HepG2 (cell line): ENCODE measurements around the gene PHF23. TPM values are rescaled to one million over a fixed set of nuclear protein-coding genes. Genes with fewer than 3 reads are reported as not detected.

Experiments
- DR1 ChIP-seq: sonication (generic); formaldehyde crosslinking; IDR thresholded peaks from 2 replicates; pipeline ENCODE4 v1.8.0; 2021; ENCODE audit warnings: mild to moderate bottlenecking, missing genetic modification reagents, inconsistent platforms
- GATA4 ChIP-seq: sonication (generic); IDR thresholded peaks from 2 replicates; pipeline ENCODE4 v1.6.1; 2016; ENCODE audit warnings: antibody characterized with exemption, low read depth, borderline replicate concordance
- HOXA7 ChIP-seq: sonication (generic); formaldehyde crosslinking; IDR thresholded peaks from 2 replicates; pipeline ENCODE4 v1.8.1; 2022; ENCODE audit warnings: mild to moderate bottlenecking, missing genetic modification reagents, moderate library complexity
- RARA ChIP-seq: IDR thresholded peaks from 2 replicates; pipeline ENCODE4 v1.6.1; 2016; ENCODE audit warnings: missing genetic modification reagents, missing compliant biosample characterization
- ZSCAN9 ChIP-seq: IDR thresholded peaks from 2 replicates; pipeline ENCODE4 v1.6.1; 2016; ENCODE audit warnings: borderline replicate concordance
- polyA plus RNA-seq, 8 experiments: library from polyadenylated mRNA; depleted of rRNA in 3 of 8; stranded (reverse) in 7 of 8; unstranded in 1 of 8; fragments of >200 nt; fragmentation: Illumina TruSeq in 4 of 8; extraction: Trizol in 4 of 8; gene quantifications; 2 replicates each; pipeline versions ENCODE4 v1.2.1 to v1.2.3, GENCODE V29; 2011 to 2016; ENCODE audit warnings: low read depth in 4 of 8, missing spikeins in 1 of 8, mixed read lengths in 1 of 8; ENCODE audit not compliant: insufficient read depth in 1 of 8
- total RNA-seq, 5 experiments: library from RNA; depleted of rRNA; stranded (reverse); fragments of >200 nt; fragmentation: Illumina TruSeq; extraction: Trizol; gene quantifications; 2 replicates each; pipeline ENCODE4 v1.2.3, GENCODE V29; 2016; ENCODE audit warnings: low read depth in 1 of 5
- TF ChIP-seq, protein P1 (sequence below): sonication (generic); formaldehyde crosslinking; IDR thresholded peaks from 2 replicates; pipeline ENCODE4 v1.4.0; 2020; ENCODE audit warnings: missing genetic modification reagents, mild to moderate bottlenecking, borderline replicate concordance
- TF ChIP-seq, protein P2 (sequence below): sonication (generic); formaldehyde crosslinking; IDR thresholded peaks from 2 replicates; pipeline ENCODE4 v1.4.0; 2020; ENCODE audit warnings: mild to moderate bottlenecking, missing genetic modification reagents
- TF ChIP-seq, protein P3 (sequence below): sonication (generic); formaldehyde crosslinking; IDR thresholded peaks from 2 replicates; pipeline ENCODE4 v1.8.0; 2022; ENCODE audit warnings: missing genetic modification reagents, mild to moderate bottlenecking, moderate library complexity, borderline replicate concordance
- TF ChIP-seq, protein P4 (sequence below): sonication (generic); formaldehyde crosslinking; IDR thresholded peaks from 2 replicates; pipeline ENCODE4 v1.5.1; 2020; ENCODE audit warnings: missing genetic modification reagents, mild to moderate bottlenecking, borderline replicate concordance

PHF23 gene
- total and polyA plus RNA-seq, 2 of the 13 experiments (the other 11 are each of a cell fraction or from before 2014, with no cell fraction given) = 27.6 to 33.2 TPM

DNA sequence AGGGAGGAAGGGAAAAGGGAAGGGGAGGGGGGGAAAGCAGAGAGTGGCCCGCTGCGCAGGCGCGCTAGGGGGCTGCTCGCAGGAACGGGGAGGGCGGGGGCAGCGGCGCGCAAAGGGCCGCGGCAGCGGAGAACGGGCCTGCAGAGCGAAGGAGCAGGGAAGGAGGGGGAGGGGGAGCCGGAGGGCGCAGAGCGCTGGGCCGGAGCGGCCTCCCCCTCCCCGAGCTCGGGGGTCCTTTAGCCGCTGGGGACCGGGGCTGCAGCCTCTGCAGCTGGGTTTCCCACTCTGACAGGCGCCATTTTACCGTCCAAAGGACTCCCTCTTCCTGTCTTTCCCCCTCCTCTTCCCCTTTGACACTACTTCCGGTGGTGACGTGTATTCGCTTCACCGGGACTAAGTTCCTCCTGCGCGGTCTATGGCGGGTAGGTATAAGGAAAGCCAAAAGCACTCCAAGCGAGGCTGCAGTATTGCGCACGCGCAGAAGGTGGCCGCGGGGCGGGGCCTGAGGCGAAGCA, 12.5 kb upstream of the PHF23 start, which contains the start of gene CTDNEP1 (continued):
- TF ChIP-seq, protein P1, sequence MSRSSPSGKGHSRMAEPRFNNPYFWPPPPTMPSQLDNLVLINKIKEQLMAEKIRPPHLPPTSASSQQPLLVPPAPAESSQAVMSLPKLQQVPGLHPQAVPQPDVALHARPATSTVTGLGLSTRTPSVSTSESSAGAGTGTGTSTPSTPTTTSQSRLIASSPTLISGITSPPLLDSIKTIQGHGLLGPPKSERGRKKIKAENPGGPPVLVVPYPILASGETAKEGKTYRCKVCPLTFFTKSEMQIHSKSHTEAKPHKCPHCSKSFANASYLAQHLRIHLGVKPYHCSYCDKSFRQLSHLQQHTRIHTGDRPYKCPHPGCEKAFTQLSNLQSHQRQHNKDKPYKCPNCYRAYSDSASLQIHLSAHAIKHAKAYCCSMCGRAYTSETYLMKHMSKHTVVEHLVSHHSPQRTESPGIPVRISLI (CRISPR knock-in tag) = no peak
- TF ChIP-seq, protein P2, sequence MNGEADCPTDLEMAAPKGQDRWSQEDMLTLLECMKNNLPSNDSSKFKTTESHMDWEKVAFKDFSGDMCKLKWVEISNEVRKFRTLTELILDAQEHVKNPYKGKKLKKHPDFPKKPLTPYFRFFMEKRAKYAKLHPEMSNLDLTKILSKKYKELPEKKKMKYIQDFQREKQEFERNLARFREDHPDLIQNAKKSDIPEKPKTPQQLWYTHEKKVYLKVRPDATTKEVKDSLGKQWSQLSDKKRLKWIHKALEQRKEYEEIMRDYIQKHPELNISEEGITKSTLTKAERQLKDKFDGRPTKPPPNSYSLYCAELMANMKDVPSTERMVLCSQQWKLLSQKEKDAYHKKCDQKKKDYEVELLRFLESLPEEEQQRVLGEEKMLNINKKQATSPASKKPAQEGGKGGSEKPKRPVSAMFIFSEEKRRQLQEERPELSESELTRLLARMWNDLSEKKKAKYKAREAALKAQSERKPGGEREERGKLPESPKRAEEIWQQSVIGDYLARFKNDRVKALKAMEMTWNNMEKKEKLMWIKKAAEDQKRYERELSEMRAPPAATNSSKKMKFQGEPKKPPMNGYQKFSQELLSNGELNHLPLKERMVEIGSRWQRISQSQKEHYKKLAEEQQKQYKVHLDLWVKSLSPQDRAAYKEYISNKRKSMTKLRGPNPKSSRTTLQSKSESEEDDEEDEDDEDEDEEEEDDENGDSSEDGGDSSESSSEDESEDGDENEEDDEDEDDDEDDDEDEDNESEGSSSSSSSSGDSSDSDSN (CRISPR knock-in tag) = no peak
- TF ChIP-seq, protein P3, sequence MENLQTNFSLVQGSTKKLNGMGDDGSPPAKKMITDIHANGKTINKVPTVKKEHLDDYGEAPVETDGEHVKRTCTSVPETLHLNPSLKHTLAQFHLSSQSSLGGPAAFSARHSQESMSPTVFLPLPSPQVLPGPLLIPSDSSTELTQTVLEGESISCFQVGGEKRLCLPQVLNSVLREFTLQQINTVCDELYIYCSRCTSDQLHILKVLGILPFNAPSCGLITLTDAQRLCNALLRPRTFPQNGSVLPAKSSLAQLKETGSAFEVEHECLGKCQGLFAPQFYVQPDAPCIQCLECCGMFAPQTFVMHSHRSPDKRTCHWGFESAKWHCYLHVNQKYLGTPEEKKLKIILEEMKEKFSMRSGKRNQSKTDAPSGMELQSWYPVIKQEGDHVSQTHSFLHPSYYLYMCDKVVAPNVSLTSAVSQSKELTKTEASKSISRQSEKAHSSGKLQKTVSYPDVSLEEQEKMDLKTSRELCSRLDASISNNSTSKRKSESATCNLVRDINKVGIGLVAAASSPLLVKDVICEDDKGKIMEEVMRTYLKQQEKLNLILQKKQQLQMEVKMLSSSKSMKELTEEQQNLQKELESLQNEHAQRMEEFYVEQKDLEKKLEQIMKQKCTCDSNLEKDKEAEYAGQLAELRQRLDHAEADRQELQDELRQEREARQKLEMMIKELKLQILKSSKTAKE (CRISPR knock-in tag) = no peak
- TF ChIP-seq HOXA7 (no peak), GATA4 (no peak), ZSCAN9 (CRISPR knock-in tag) (no peak), RARA (CRISPR knock-in tag) (no peak), DR1 (CRISPR knock-in tag) (no peak)
- TF ChIP-seq, protein P4, sequence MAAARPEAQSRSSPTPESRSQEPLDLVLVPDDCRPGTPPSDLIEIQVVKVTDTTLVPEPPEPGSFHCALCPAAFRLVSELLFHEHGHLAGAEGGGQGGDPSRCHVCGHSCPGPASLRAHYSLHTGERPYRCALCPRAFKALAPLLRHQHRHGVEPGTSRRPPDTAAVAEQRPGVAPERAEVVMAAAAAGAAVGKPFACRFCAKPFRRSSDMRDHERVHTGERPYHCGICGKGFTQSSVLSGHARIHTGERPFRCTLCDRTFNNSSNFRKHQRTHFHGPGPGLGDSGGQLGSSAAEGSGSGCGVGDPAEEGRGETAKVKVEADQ (CRISPR knock-in tag) = no peak
